Mucosa of gallbladder (tissue), 1 donor: Measurements from ENCODE around the gene GPR119. TPM values are rescaled to one million over a fixed set of nuclear protein-coding genes. Genes with fewer than 3 reads are reported as not detected.
A peak's percentile ranks its signal among the peaks of the same experiment; 100 is the strongest.
"Not testable (repeated sequence)": the region's sequence is repeated elsewhere in the genome, so short reads cannot be mapped to it uniquely, and the experiment has no call there.

ENCODE experiments used
- DNase-seq: peaks from one replicate; pipeline ENCODE4 v3.0.0-alpha.2; 2020; ENCODE audit warnings: low spot score
- total RNA-seq: library from RNA; stranded (reverse); gene quantifications from one replicate; pipeline ENCODE4 v1.2.1, GENCODE V29; 2021
- donor health status: DM: no; HTN: no; CAD: no.

Gene GPR119
- total RNA-seq, result not detected

DNA sequence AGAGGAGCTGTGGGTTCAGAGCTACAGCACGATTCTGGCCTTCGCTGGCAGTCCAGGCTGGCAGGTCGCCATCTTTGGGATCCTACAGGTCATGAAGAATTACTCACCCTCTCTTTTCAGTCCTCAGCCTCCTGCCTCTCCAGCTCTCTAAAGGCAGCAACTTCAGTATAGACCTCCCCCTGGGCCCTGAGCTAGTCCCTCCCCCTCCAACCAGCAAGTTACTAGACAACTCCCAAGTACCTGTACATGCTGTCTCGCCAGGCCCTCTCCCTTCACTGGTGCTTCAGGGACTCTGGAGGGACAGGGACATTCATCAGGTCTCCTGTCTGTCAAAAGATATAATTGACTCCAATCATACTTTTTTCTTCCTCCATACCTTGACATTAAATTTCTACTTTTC, at the start of gene GPR119:
TSS of gene GPR119 (minus strand) at position 155 of the 400 bp plus-strand sequence. CDS start 227 bp downstream, outside the sequence.
- DNase-seq, result no peak

DNA sequence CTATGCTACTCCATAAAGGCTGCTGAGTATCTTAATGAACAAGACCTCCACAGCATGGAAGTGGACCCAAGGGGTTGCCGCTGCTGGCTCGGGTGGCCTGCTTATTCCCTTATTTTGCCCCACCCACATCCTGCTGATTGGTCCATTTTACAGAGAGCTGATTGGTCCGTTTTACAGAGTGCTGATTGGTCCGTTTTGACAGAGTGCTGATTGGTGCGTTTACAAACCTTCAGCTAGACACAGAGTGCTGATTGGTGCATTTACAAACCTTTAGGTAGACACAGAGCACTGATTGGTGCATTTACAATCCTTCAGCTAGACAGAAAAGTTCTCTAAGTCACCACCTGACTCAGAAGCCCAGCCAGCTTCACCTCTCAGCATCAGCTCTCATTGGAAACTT, 43.8 kb upstream of the GPR119 start:
- DNase-seq, result not testable (repeated sequence)

DNA sequence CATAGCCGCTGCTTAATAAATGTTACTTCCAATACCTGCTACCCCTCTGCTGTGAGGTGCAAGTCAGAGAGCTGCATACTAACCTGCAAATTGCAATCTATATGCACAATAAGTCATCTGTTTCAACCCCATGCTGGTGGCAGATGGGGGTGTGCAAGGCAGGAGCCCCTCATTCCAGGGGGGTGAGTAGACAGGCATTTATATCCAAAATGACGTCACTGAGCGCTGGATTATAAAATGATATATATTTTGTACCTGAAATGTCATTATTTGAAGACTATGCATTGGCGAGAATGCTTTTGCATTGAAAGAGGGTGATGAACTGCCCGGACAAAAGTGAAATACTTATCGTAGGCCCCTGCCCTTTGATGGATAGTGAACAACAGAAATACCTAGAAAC, 41.1 kb upstream of the GPR119 start:
- no peak for DNase-seq

DNA sequence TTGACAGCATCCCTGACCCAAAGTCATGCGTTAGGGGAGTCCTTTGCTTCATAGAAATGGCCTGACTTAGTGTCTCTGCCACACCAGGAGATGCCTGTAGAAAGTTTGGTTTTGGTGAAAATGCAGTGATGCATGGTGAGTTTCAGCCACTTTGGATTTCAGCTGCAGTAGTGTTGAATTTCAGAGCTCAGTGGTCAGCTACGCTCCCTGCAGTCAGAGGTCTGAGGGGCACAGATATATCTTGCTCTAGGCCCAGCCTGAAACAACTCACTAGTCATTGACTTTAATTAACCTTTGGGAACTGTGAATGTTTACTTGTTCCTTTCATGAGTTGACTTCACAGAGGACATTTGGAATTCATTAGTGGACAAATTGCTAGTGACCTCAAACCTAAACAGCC, 33.8 kb upstream of the GPR119 start:
- no peak for DNase-seq

DNA sequence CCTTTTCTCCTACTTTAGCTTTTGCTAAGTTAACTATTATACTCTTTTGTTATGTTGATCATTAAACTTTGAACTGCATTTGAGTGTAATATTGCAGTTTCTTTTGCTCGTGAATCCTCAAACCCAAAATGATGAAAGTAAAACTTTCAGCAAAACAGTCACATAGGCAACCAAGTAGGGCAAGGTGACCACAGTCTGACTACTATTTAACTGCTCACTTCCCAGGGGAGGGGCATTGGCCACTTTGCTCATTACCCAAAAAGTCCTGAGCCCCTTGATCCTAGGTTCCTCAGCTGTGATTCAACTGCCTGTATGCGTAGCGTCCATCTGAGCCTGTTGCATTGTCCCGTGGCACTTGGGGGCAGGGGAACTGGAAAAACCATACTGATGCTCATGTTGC, 33.3 kb upstream of the GPR119 start:
- DNase-seq, result no peak

DNA sequence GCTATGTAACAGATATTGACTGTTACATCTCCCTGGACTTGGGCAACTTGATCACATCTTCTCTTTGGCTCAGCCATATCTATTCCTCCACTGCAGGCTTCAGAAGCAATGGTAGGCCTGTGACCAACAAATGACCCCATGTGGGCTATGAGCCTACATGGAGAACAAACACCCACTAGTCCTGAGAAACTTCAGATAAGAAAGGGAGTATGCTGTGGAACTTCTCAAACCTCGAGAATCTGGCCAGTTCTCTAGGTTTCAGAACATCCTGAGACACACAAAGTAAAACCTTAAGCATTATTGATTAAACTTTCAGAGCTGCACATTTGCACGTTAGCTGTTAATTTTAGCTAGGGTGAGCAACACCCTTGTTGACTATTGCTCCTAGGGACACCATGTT, 32.6 kb upstream of the GPR119 start:
- DNase-seq, result no peak

DNA sequence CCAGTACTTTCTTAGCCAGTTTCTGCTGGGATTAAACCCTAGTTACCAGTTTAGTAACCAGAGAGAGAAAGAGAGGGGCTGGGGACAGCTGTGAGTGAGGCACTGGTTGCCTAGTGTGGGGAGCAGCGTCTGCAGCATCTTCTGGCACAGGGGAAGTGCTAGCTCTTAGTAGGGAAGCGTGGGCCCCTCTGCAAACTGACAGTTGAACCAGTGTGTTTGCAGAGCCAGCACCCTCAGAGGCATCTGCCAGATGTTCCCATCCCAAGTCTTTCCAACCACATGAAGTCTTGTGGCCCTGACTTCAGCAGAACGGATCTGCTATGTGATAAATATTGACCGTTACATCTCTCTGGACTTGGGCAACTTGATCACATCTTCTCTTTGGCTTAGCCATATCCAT, 31.3 kb upstream of the GPR119 start:
- DNase-seq, result no peak

DNA sequence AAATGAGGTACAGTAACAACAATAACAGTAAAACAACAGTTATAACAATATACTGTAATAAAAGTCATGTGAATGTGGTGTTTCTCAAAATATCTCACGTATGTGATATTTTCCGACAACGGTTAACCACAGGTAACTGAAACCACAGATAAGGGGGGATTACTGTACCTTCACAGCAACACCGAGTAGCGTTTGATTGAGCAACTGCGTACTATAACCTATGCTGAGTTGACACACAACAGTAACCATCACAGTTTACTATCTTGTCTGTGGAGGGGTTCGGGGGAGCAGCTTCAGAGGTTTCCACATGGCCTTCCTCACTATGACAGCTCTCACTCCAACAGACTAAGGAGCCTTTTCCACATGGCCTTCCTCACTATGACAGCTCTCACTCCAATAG, 29.7 kb upstream of the GPR119 start:
- no peak for DNase-seq

DNA sequence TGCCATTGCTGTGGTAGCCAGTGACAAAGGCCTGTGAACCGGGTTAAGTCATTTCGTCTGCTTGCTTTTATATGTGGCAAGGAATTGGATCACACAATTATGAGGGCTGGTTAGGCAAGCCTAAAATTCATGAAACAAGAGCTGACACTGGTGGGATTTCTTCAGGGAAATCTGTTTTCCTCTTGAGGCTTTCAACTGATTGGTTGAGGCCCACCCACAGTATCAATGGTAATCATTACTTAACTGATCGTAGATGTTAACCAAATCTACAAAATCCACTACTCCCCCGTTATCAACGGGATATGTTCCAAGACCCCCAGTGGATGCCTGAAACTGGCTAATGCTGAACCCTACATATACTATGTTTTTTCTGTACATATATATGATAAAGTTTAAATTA, 29.3 kb upstream of the GPR119 start:
- DNase-seq, result no peak

DNA sequence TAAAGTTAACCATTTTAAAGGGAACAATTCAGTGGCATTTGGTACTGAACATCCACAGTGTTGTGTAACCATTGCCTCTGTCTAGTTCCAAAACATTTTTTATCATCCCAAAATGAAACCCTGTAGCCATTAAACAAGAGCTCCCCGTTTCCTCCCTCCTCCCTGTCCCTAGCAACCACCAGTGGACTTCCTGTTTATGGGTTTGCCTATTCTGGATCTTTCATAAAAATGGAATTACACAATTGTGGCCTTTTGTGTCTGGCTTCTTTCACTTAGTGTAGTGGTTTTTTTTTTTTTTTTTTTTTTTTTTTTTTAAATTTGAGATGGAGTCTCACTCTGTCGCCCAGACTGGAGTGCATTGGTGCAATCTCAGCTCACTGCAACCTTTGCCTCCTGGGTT, 27.9 kb upstream of the GPR119 start:
- no peak for DNase-seq

DNA sequence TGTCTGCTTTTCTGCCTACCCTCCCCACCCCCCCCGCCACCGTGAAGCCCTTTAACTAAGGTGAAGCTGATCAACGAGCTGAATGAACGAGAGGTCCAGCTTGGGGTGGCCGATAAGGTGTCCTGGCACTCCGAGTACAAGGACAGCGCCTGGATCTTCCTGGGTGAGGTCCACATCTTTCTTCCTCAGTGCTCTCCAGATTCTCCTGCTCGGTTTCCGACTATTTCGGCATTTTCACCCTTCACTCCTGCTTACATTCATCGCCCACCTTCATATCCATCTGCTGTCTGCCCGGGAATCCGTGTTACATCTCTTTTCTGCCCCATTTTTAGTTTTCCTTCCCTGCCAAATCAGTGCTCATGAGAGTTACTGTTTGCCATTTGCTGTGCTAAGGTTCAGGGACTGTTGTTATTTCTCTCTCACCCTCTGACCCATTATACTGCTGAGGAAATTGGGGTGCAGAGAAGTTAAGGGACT, 16.8 kb upstream of the GPR119 start:
- DNase-seq, result no peak

DNA sequence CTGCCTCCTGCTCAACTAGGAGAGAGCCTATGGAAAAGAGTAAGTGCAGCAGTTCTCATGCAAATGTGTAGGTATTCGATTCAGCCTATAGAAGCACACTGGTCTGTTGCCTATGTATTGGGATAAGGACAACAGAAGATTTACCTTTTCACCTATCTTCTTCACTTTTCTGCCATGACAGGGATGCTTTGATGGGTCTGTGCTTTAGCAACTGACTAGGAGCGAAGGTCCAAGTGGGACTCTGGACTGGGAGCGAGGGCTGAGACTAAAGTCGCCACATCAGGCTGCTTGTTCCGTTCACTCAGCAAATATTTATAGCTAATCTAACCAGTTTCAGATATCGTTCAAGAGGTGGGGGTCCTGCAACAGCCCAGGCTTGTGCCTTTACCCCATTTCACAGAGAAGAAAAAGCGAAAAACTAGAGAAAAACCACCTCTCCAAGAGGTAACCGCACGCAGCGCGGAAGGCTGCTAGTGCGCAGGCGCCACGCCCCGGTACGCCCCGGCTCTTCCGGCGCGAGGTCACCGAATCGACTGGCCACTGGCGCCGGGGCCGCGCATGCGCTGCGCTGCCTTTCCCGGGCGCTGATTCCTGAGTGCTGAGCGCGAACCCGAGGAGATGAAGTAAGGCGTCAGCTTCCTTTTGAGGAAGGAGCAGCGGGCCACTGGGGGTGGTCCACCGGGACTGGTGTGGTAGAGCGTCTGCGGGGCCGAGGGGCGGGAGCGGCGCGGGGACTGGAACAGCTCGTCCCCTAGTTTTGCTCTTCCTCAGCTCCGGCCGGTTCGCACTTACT, 16.1 kb upstream of the GPR119 start, which contains the start of gene RBMX2:
TSS of gene RBMX2 (plus strand) at position 573 of the 793 bp plus-strand sequence. CDS start at position 619, 46 bp downstream.
- DNase-seq, result peak; percentile 64

DNA sequence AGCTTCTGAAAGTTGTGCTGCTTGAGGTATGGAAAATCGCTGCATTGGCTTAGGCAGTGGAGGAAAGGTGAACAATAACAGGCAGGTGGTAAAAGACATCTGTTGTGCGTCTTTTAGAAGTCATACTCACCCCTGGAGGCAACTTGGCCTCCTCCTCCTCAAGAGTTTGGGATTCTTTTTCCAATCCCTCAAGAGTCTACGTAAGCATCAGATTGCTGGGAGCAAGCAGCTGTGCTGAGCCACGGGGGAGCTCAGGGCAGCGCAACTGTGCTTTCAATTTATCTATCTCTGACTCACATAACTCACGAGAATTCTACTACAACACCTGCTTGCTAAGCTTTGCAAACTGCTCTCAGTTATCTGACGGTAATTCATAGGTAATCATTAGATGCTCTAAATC, 9.9 kb upstream of the GPR119 start:
- no peak for DNase-seq

DNA sequence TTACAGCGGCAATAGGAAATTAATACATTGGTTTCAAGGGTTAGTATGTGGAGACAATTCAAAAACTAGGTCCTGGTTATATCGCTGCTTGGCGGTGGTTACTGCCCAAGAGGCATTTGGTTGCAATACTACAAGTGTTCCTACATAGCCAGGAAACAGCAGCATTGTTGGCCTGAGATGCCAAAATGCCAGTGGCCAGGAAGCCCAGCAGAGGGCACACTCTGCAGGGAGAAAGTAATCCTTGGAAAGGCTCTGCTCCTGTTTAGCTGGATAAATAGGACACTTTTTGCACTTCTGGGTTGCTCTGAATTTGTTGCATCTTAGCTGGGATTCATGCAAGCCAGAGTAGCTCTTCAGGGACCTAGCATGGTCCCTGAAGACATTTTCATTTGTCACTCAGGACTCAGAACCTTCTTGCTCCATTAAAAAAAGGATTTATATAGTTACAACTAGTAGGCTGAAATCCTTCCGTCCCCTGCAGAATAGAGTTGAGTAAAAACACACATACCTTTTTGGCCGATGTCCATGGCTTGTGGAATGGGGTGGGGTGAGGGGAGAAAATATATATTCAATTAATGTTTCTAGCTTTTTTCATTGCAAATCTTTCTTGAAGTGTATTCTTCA, 8.1 kb upstream of the GPR119 start:
- peak; percentile 23 for DNase-seq

DNA sequence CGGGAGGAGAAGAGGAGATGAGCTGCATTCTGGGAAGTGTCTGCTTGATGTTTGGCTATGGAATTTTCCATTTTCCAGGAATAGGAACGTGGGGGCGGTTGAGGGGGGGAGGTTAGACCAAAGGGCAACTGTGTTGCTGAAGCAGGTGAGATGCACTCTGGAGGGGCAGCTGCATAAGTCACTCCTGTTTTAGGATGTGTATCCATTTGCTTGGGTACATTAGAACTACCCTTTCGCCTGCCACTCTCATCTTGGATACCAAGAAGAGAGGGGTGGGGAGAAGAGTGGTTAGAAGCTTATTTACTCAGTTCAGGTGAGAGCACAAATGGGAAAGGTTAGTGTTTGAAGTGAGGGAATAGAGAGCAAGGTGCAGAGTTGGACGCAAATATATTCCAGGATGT, 934 bp upstream of the GPR119 start:
- DNase-seq, result no peak

DNA sequence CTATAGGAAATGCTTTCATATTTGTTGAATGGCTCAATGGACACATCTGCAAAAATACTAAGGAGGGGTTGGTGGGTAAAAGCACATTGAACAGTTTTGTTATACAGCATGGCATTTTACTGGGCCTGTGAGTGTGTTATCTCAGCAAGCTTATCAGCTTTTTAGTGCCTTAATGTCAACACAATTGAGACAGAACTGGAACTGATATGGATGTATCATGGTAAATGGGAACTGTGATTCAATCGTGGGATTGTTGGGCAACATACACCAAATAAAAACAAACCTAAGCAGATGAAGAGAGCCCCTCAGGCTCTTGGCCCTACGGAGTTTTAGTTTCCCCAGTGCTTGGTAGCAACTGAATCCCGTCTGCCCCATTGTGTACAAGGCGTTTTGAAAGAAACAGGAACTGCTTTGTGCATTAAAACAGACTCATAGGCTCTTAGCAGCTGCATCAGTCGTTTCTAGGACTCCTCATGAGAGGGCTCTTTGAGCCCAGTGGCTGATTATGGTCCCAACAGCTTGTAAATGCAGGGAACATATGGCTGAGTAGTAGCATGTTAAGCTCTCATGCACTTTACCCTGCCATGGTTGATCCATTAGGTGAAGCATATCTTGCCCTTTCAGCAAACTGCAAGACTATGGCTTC, 7.3 kb downstream of the GPR119 start:
- no peak for DNase-seq

DNA sequence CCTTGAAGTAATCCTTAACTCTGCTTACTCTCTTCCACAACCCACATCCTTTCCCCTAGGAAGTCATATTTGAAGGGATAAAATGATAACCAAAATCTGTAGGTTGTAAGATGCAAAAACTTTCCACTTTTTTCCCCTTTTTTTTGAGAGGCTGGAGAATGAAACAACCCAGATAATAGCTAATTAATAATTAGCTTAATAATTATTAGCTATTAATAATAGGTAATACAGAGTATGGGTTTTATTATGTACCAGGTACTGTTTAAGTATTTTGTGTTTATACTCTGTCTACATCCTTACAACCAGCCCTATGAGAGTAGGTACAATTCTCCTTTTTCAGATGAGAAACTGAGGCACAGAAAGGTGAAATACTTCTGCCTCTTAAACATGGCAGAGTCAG, 9.4 kb downstream of the GPR119 start:
- no peak for DNase-seq

DNA sequence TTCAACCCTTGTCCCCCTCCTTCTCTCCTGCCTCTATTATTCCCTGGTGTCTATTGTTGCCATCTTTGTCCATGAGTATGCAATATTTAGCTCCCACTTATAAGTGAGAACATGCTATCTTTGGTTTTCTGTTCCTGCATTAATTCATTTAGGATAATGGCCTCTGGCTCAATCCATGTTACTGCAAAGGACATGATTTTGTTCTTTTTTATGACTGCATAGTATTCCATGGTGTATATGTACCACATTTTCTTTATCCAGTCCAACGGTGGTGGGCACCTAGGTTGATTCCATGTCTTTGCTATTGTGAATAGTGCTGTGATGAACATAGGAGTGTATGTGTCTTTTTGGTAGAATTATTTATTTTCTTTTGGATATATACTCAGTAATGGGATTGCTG, 33.4 kb downstream of the GPR119 start:
- not testable (repeated sequence) for DNase-seq

DNA sequence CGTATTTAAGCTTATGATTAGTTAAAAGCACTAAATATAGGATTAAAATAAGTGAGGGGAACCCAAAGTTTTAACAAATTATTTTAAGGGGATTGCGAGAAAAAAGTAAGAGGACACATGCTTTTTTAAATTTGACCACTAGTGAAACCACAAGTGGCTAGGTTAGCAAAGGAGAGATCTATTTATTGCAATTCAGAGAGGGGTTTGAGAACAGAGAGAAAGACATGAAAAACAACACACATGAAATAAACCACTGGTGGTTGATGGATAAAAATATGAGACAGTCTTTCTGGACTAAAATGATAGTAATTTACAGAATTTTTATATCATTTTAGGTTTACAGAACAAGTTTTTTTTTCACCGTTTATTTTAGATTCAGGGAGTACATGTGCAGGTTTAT, 33.9 kb downstream of the GPR119 start:
- DNase-seq, result no peak

DNA sequence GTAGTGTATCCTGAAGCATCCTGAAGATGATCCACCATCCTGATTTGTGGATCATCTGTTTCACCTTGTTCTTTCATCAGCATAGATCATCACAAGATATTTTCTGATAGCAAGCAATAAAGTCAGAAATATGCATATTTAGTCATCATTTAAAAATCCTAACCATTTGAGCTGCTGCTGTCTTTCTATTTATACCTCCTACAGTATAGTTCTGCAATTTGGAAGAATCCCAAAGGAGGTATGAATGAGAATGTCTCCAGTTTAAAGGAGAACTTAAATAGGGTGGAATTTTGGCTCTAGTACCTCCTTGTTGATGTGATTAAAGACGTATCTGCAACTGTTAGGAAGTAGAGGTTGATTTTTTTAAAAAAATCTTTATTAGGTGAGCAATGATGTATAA, 38.2 kb downstream of the GPR119 start:
- no peak for DNase-seq

DNA sequence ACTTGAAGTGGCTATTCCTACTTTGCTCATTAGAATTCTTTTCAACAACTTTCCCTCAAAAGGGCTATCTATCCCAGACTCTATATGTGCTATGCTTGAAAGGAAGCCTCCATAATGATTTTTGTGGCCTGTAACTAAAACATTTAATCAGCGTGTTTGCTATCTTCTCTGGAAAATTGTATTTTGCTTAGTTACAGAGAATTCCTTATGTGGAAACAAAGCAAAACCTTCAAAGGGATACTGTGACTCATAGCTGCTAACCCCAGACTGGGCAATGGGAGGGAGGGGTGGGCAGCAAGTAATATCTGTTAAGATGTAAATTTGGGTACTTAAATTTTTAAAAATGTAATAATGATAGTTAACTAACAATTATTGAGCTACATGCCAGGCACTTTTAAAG, 42.1 kb downstream of the GPR119 start:
- DNase-seq, result no peak

DNA sequence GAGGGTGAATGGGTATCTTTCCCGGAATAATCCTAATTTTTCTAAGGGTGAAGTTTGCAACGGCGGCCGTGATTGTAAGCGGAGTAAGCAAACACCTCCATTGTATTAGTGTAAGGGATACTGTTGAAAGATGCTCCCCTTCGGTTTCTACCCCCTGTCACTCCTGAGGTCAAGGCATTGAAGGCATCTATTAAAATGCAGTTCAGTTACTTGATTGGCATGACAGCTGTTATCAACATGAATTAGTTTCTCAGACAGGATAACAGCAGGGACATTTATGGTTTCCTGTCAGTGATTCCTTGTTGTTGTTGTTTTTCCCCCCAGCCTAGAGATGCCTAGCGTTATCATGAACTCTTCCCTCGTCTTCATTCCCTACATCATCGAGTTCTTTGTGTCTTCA, 45.2 kb downstream of the GPR119 start:
- no peak for DNase-seq
